Brain microvascular endothelial cell (primary cell): ENCODE data around the gene PRDM16.

Experiments
- DNase-seq: peaks from one replicate; pipeline ENCODE4 v3.0.0-alpha.2; 2020
- H3K27ac ChIP-seq: fragments of 250-450 bp; sonication (Bioruptor Pico); 2 replicates; pipeline ENCODE4 v1.5.1; 2020; ENCODE audit warnings: mild to moderate bottlenecking, moderate library complexity
- H3K27me3 ChIP-seq: fragments of 250-450 bp; sonication (Bioruptor Pico); replicated peaks from 2 replicates; pipeline ENCODE4 v1.5.1; 2020; ENCODE audit warnings: mild to moderate bottlenecking
- H3K36me3 ChIP-seq: fragments of 250-450 bp; sonication (Bioruptor Pico); replicated peaks from 2 replicates; pipeline ENCODE4 v1.5.1; 2020; ENCODE audit warnings: mild to moderate bottlenecking
- H3K4me3 ChIP-seq: 2 replicates; pipeline ENCODE4 v1.5.1; 2011; ENCODE audit warnings: low read depth, mild to moderate bottlenecking, control low read depth, low read length, moderate library complexity
- in situ Hi-C: cut with HindIII; loops from 2 replicates; pipeline ENCODE4 v1.10.0; 2017; ENCODE audit warnings: low sequenced_read_pairs, low pct_ligation_motif_present
- TF ChIP-seq, protein P1 (sequence below): IDR thresholded peaks from 2 replicates; pipeline ENCODE4 v1.5.1; 2011; ENCODE audit warnings: low read depth, mild to moderate bottlenecking, moderate library complexity, low read length, control low read depth, inconsistent platforms; ENCODE audit errors: missing control alignments

The PRDM16 gene

DNA sequence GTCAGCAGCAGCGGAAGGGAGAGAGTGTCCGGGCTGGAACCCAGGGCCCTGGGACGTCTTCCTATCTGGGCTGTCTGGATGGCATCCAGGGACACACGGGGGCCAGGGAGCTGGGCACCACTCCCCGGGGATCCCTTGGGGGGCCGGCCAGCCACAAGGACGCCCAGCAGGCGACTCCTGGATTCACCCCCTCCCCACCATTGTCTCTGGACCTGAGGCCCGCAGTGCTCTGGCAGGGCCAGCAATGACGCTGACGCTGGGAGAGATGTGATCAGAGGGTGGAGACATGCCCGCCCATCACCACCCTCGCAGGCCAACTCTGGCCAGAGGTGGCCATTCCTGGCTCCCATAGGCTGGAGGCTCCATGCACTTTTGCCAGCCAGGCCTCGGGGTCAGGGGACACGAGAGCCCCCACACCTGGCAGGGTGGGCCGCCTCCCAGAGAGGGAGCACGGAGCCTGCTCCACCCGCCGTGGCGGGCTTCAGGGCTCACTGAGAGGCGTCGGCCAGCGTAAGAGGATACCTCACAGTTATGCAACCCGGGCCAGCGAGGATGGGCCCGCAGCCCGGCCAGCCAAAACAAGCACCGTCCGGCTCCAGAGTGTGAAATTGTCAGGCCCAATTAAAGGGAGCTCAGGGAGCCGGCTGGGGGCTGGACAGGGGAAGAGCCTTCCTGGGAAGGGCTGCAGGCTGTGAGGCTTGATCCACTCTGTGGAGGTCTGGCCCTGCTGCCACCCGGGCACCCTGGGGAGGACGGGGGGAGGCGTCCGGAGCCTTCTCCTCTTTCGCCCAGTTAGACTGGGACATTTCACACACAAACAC, 37.4 kb upstream of the PRDM16 start:
- in situ Hi-C loops: no loop called here

GRCh38 chr1:3032371-3033039, 36.5 kb upstream of the PRDM16 start:
- no peak for DNase-seq
- Histone ChIP-seq H3K27ac (no peak overlapping the region), H3K27me3 (no peaks in the 10 kb centered on the region), H3K4me3 (no peak overlapping the region), H3K36me3 (no peaks in the 10 kb centered on the region)
- TF ChIP-seq, protein P1, sequence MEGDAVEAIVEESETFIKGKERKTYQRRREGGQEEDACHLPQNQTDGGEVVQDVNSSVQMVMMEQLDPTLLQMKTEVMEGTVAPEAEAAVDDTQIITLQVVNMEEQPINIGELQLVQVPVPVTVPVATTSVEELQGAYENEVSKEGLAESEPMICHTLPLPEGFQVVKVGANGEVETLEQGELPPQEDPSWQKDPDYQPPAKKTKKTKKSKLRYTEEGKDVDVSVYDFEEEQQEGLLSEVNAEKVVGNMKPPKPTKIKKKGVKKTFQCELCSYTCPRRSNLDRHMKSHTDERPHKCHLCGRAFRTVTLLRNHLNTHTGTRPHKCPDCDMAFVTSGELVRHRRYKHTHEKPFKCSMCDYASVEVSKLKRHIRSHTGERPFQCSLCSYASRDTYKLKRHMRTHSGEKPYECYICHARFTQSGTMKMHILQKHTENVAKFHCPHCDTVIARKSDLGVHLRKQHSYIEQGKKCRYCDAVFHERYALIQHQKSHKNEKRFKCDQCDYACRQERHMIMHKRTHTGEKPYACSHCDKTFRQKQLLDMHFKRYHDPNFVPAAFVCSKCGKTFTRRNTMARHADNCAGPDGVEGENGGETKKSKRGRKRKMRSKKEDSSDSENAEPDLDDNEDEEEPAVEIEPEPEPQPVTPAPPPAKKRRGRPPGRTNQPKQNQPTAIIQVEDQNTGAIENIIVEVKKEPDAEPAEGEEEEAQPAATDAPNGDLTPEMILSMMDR: no peak
- in situ Hi-C loops: no loop called here

More for the DNA sequence above, 37.4 kb upstream of the PRDM16 start:
- Histone ChIP-seq H3K27me3 (no peaks in the 10 kb centered on the region), H3K4me3 (no peak overlapping the region), H3K27ac (no peak overlapping the region), H3K36me3 (no peaks in the 10 kb centered on the region)
- no peak for DNase-seq
- TF ChIP-seq, protein P1: no peak

DNA sequence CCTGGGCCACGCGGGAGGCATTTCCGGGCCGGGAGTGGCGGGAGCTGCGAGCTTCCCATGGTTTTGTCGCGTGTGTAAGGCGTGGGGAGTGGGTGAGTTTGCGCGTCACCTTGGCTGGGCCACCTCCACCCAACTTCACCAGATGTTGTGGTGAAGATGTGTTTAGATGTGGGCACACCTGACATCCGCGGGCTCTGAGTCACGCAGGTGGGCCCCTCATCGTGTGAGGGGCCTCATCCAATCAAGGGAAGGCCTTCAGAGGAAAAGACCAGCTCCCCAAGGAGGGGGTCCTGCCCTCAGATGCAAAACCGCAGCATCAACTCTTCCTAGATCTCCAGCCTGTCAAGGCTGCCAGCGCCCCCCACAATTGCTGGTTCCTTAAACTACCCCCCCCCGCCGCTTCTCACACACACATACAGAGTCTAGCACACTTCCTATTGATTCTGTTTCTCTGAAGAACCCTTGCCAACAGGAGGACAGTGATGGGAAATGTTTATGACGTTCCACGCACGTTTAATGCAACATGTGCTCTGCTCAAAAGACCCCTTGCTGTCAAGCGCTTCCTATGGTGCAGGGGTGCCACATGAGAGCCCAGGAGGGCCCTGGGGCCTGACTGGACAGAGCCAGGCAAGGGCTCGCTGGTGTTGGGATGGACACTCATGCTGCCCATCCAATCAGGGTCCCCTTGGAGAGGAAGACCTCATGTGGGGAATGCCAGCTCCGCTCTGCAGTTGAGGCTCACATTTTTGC, 35.8 kb upstream of the PRDM16 start:
- Histone ChIP-seq H3K27me3 (no peaks in the 10 kb centered on the region), H3K36me3 (no peaks in the 10 kb centered on the region), H3K27ac (no peak overlapping the region), H3K4me3 (no peak overlapping the region)
- in situ Hi-C loops: no loop called here
- DNase-seq: no peak
- TF ChIP-seq, protein P1: no peak

DNA sequence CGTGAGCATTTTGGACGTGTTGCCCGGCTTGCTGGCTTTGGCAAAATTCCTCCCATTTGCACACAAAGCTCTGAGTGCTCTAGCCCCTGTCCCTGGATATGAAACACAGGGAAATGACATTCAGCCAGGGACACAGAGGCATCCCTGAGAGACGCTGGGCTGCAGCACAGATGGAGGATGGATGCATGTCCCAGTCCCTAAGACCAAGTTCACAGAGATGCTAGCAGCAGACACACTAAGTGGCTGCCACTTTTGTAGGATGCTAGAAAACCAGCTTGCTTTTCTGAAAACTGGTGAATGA, 35.3 kb upstream of the PRDM16 start:
- Histone ChIP-seq H3K4me3 (no peak overlapping the region), H3K27me3 (no peaks in the 10 kb centered on the region), H3K27ac (no peak overlapping the region), H3K36me3 (no peaks in the 10 kb centered on the region)
- in situ Hi-C loops: no loop called here
- TF ChIP-seq, protein P1: no peak
- no peak for DNase-seq

DNA sequence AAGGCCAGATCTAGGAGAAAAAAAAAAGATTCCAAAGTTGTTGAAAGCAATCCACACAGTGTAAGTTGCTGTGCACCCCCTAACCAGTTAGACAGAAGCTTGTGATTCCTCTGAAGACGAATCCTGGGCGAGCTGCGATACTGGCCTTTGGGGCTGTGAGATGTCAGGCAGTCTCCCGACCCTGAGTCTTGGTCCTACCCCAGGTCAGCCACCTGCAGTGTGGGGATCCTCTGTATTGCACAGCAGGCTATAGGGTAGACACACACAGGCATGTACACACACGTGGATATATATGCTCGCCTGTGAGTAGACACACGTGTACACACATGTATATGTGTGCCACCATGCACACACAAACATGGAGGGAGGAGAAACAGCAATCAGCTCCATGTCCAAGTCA, 34.8 kb upstream of the PRDM16 start:
- no peaks in the 10 kb centered on the region for H3K36me3 ChIP-seq
- TF ChIP-seq, protein P1: no peak
- H3K4me3 ChIP-seq: no peak overlapping the region
- no peaks in the 10 kb centered on the region for H3K27me3 ChIP-seq
- H3K27ac ChIP-seq: no peak overlapping the region
- DNase-seq: no peak
- in situ Hi-C loops: no loop called here
